SK-N-SH treated with all-trans-retinoic acid at 6 μM for 48 hours (cell line): ENCODE results near the gene CNN2.

ENCODE experiments used
- ARNTL ChIP-seq: fragments of 450-650 bp; formaldehyde crosslinking; IDR thresholded peaks from 2 replicates; pipeline ENCODE4 v1.5.0; 2020; ENCODE audit warnings: low read depth, mild to moderate bottlenecking, moderate library complexity, borderline replicate concordance
- BACH2 ChIP-seq: fragments of 250-450 bp; sonication (Bioruptor Pico); IDR thresholded peaks from 2 replicates; pipeline ENCODE4 v1.9.0; 2021; ENCODE audit warnings: mild to moderate bottlenecking, borderline replicate concordance
- CREB5 ChIP-seq: fragments of 250-450 bp; sonication (Bioruptor Pico); IDR thresholded peaks from 2 replicates; pipeline ENCODE4 v1.5.1; 2020; ENCODE audit warnings: low read depth, mild to moderate bottlenecking, moderate library complexity
- CSDC2 ChIP-seq: fragments of 250-450 bp; sonication (Bioruptor Pico); IDR thresholded peaks from 2 replicates; pipeline ENCODE4 v1.5.0; 2020; ENCODE audit warnings: mild to moderate bottlenecking, moderate library complexity
- ESRRG ChIP-seq: fragments of 250-450 bp; sonication (Bioruptor Pico); IDR thresholded peaks from 2 replicates; pipeline ENCODE4 v1.6.1; 2021; ENCODE audit warnings: mild to moderate bottlenecking
- OSR1 ChIP-seq: fragments of 250-450 bp; sonication (Bioruptor Pico); IDR thresholded peaks from 2 replicates; pipeline ENCODE4 v1.8.0; 2022; ENCODE audit warnings: moderate library complexity, mild to moderate bottlenecking, inconsistent platforms
- PATZ1 ChIP-seq: fragments of 250-450 bp; sonication (Bioruptor Pico); IDR thresholded peaks from 2 replicates; pipeline ENCODE4 v1.8.0; 2020; ENCODE audit warnings: mild to moderate bottlenecking, moderate library complexity, borderline replicate concordance
- POU6F1 ChIP-seq: fragments of 250-450 bp; sonication (Bioruptor Pico); IDR thresholded peaks from 2 replicates; pipeline ENCODE4 v1.8.0; 2021; ENCODE audit warnings: low read depth, mild to moderate bottlenecking, moderate library complexity, borderline replicate concordance
- PPARA ChIP-seq: fragments of 250-450 bp; sonication (Bioruptor Pico); IDR thresholded peaks from 2 replicates; pipeline ENCODE4 v1.5.0; 2020; ENCODE audit warnings: mild to moderate bottlenecking, borderline replicate concordance
- RARB ChIP-seq: fragments of 250-450 bp; sonication (Bioruptor Pico); IDR thresholded peaks from 2 replicates; pipeline ENCODE4 v1.8.0; 2021; ENCODE audit warnings: mild to moderate bottlenecking, moderate library complexity
- TCF4 ChIP-seq: fragments of 250-450 bp; sonication (Bioruptor Pico); IDR thresholded peaks from 2 replicates; pipeline ENCODE4 v1.8.0; 2021; ENCODE audit warnings: mild to moderate bottlenecking, moderate library complexity, borderline replicate concordance
- TSHZ2 ChIP-seq: fragments of 250-450 bp; sonication (Bioruptor Pico); IDR thresholded peaks from 2 replicates; pipeline ENCODE4 v1.5.0; 2020; ENCODE audit warnings: mild to moderate bottlenecking, moderate library complexity
- ZC3H10 ChIP-seq: fragments of 250-450 bp; sonication (Bioruptor Pico); IDR thresholded peaks from 2 replicates; pipeline ENCODE4 v1.5.1; 2021; ENCODE audit warnings: mild to moderate bottlenecking, moderate library complexity
- ZNF8 ChIP-seq: fragments of 450-650 bp; formaldehyde crosslinking; IDR thresholded peaks from 2 replicates; pipeline ENCODE4 v1.5.0; 2020; ENCODE audit warnings: mild to moderate bottlenecking, moderate library complexity

- TF ChIP-seq PATZ1 (CRISPR knock-in tag) (no peak), POU6F1 (CRISPR knock-in tag) (no peak), ZNF8 (no peak), CSDC2 (CRISPR knock-in tag) (no peak), TCF4 (CRISPR knock-in tag) (no peak), ARNTL (no peak), RARB (CRISPR knock-in tag) (no peak), CREB5 (no peak), TSHZ2 (no peak), OSR1 (no peak), BACH2 (no peak), PPARA (CRISPR knock-in tag) (no peak), ESRRG (CRISPR knock-in tag) (no peak), ZC3H10 (CRISPR knock-in tag) (no peak)
These were observed 18.8 kb upstream of the CNN2 start for GRCh38 chr19:1007399-1008251.
